GM12875 (cell line): Measurements from ENCODE around the gene SORD.

Experiments
- H3K4me3 ChIP-seq: one replicate; pipeline ENCODE4 v1.5.1; 2011; ENCODE audit warnings: low read depth, low read length, control low read depth
- CTCF ChIP-seq: IDR thresholded peaks from 2 replicates; pipeline ENCODE4 v1.5.1; 2011; ENCODE audit warnings: low read depth, mild to moderate bottlenecking, control low read depth, inconsistent platforms, low read length, moderate library complexity, borderline replicate concordance; ENCODE audit not compliant: insufficient read depth

Gene SORD

GRCh38 chr15:45083223-45083622, 60.2 kb downstream of the SORD start:
- no peak for TF ChIP-seq CTCF
- H3K4me3 ChIP-seq, result no peak overlapping the region

GRCh38 chr15:45084163-45084562, 61.2 kb downstream of the SORD start:
- TF ChIP-seq CTCF, result no peak
- H3K4me3 ChIP-seq, result no peak overlapping the region

DNA sequence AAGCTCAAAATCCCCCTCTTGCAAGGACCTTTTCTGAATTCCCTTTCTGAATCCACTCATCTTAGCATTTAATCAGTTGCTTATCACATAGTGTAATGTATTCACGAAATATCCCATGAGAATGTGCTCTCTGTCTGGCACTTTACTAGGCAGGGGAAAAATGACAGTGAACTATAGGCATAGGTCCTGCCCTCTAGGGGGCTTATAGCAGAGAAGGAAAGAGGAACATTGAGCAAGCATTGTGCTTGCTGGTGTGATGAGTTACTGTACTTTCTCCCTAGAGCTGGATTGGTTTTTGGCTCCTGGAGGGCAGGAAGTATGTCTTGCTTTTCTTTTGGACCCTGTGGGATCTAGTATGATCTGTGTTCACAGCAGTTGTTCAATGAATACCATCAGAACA, 64.5 kb downstream of the SORD start:
- TF ChIP-seq CTCF, result no peak
- H3K4me3 ChIP-seq, result no peak overlapping the region

DNA sequence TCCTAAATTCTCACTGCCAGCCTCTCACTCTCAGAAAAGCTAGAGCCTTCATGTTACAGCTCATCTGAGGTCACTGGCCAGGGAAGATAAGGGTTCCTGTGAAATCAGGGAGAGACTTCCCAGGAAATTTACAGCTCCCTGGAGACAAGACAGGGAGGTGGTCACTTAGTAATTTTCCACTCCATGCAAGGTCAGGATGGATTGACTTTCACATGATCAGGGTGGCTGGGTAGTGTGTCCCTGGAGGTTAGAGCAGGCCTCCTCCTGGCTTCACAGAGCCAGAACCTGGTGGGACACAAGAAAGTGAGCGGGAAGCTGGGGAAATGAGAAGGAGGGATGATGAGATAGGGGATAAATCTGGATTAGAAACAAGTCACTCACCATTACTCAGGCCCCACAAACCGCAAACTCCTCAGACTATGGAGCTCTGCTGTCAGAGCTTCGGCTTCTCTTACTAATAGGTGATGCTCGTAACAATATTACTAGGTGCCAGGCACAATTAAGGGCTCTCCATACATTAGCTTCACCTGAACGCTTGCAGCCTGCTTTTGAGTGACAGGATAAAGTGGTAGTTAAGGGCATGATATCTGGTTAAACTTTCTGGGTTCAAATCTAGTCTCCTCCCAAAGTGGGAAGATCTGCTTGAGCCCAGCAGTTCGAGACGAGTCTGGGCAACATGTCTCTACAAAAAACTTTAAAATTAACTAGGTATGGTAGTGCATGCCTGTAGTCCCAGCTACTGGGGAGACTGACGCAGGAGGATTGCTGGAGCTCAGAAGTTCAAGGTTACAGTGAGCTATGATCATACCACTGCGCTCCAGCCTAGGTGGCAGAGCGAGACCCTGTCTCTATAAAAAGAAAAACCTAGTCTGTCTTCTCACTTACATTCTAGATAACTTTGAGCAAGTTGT, 66.1 kb downstream of the SORD start:
- no peak for TF ChIP-seq CTCF
- H3K4me3 ChIP-seq, result no peak overlapping the region

GRCh38 chr15:45089712-45090373, 66.8 kb downstream of the SORD start:
- no peak for TF ChIP-seq CTCF
- no peak overlapping the region for H3K4me3 ChIP-seq

GRCh38 chr15:45091161-45091560, 68.2 kb downstream of the SORD start:
- TF ChIP-seq CTCF, result no peak

DNA sequence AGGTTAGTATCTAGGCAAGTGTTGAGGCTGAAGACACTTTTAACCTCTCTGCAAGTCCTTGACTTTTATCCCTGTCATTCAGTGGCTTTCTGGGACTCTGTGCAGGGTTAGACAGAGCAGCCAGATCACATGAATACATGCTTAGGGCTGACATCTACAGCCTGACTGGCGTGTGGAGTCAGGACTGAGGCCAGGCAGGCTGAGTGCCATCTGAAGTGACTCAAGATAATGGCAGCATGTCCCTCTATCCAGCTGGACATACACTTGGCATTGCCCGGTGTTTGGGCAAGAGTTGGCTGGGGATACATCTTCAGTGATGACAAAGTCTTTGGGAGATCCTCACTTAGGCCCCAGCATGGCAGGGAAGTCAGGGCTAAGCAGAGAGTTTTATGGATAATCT, 68.6 kb downstream of the SORD start:
- no peak overlapping the region for H3K4me3 ChIP-seq
- no peak for TF ChIP-seq CTCF

More at GRCh38 chr15:45091161-45091560, 68.2 kb downstream of the SORD start:
- H3K4me3 ChIP-seq, result no peak overlapping the region
